Endothelial cell of umbilical vein (primary cell): ENCODE measurements around the gene ZNF138. TPM values are rescaled to one million over a fixed set of nuclear protein-coding genes. Genes with fewer than 3 reads are reported as not detected.

Experiments
- BruUV-seq: library from RNA; stranded (reverse); fragments of 400-500 nt; replicated peaks from 2 replicates; lab custom pipeline; 2021; lab: Mats Ljungman, UMichigan
- CTCF ChIA-PET: fragments of 300-600, 350-600 bp; sonication (Branson Sonifier 250); formaldehyde crosslinking; loops from one replicate; lab custom pipeline; 2021; ENCODE audit warnings: antibody characterized with exemption, inconsistent platforms; lab: Charles Lee
- POLR2A ChIA-PET: fragments of 300-600, 350-600 bp; sonication (Branson Sonifier 250); formaldehyde crosslinking; loops from one replicate; lab custom pipeline; 2021; ENCODE audit warnings: antibody characterized with exemption, inconsistent platforms; lab: Charles Lee
- DNase-seq: peaks from one replicate; pipeline ENCODE4 v3.0.0-alpha.2; 2011; ENCODE audit warnings: low read depth, low spot score
- FAIRE-seq: peaks from 2 replicates; lab custom pipeline; 2011; peaks lifted over from hg19 to GRCh38; lab: Jason Lieb, UNC
- H2AFZ ChIP-seq: 2 replicates; pipeline ENCODE4 v1.6.0; 2012; ENCODE audit warnings: low read depth, low read length, control low read depth, inconsistent platforms
- H3K27ac ChIP-seq: 2 replicates; pipeline ENCODE4 v1.5.1; 2011; ENCODE audit warnings: low read depth, mild to moderate bottlenecking, control low read depth, low read length, moderate library complexity; ENCODE audit not compliant: insufficient read depth
- H3K27me3 ChIP-seq, 2 experiments: 2 replicates each; pipeline versions ENCODE4 v1.6.0 to v1.6.1; 2011; ENCODE audit warnings: low read length in 2 of 2, mixed read lengths in 1 of 2; ENCODE audit not compliant: control insufficient read depth in 2 of 2, insufficient read depth in 2 of 2
- H3K36me3 ChIP-seq, 2 experiments: 2 replicates in 1 of 2; 3 replicates in 1 of 2; pipeline ENCODE4 v1.5.1; 2011; ENCODE audit warnings: low read length in 2 of 2, mild to moderate bottlenecking in 1 of 2, moderate library complexity in 1 of 2; ENCODE audit not compliant: control insufficient read depth in 2 of 2, insufficient read depth in 2 of 2; ENCODE audit errors: extremely low read depth in 1 of 2
- H3K4me1 ChIP-seq: 3 replicates; pipeline ENCODE4 v1.5.1; 2011; ENCODE audit warnings: mild to moderate bottlenecking, low read length; ENCODE audit not compliant: control insufficient read depth, insufficient read depth; ENCODE audit errors: extremely low read depth
- H3K4me2 ChIP-seq: 2 replicates; pipeline ENCODE4 v1.6.1; 2011; ENCODE audit warnings: low read length, control low read depth, mixed read lengths; ENCODE audit not compliant: insufficient read depth
- H3K4me3 ChIP-seq, 3 experiments: fragments of 200-600 bp in 1 of 3; sonication (generic), shearing (Covaris generic) in 1 of 3; replicated peaks in 1 of 3; 2 replicates each; pipeline ENCODE4 v1.5.1; 2011 to 2016; ENCODE audit warnings: control low read depth in 3 of 3, low read length in 3 of 3, mild to moderate bottlenecking in 2 of 3, inconsistent platforms in 1 of 3, low read depth in 1 of 3, moderate library complexity in 1 of 3; ENCODE audit not compliant: insufficient read depth in 1 of 3
- H3K79me2 ChIP-seq: 2 replicates; pipeline ENCODE4 v1.6.0; 2012; ENCODE audit warnings: low read length, inconsistent platforms; ENCODE audit not compliant: control insufficient read depth, insufficient read depth
- H3K9ac ChIP-seq: replicated peaks from 2 replicates; pipeline ENCODE3; 2011; ENCODE audit warnings: low read length, control low read depth; ENCODE audit not compliant: insufficient read depth; ENCODE audit errors: extremely low read depth
- H3K9me1 ChIP-seq: replicated peaks from 3 replicates; pipeline ENCODE4 v1.6.0; 2011; ENCODE audit warnings: mild to moderate bottlenecking, low read length; ENCODE audit not compliant: control insufficient read depth, insufficient read depth; ENCODE audit errors: extremely low read depth
- H3K9me3 ChIP-seq: replicated peaks from 2 replicates; pipeline ENCODE4 v1.5.1; 2012; ENCODE audit warnings: low read length, inconsistent platforms; ENCODE audit not compliant: control insufficient read depth, insufficient read depth
- H4K20me1 ChIP-seq: replicated peaks from 2 replicates; pipeline ENCODE3; 2011; ENCODE audit warnings: mild to moderate bottlenecking, low read length; ENCODE audit not compliant: control insufficient read depth, insufficient read depth; ENCODE audit errors: extremely low read depth
- CTCF ChIP-seq, 2 donors: IDR thresholded peaks; 1 replicate in 1 of 2; 2 replicates in 1 of 2; pipeline ENCODE4 v1.5.1; 2011; ENCODE audit warnings: low read length in 2 of 2, mild to moderate bottlenecking in 2 of 2, moderate library complexity in 2 of 2, control low read depth in 1 of 2, inconsistent platforms in 1 of 2, low read depth in 1 of 2; ENCODE audit not compliant: insufficient read depth in 1 of 2; ENCODE audit errors: extremely low read depth in 1 of 2
- EZH2 ChIP-seq: IDR thresholded peaks from 2 replicates; pipeline ENCODE4 v1.6.1; 2012; ENCODE audit warnings: borderline replicate concordance, low read depth, mild to moderate bottlenecking, moderate library complexity, low read length, inconsistent platforms; ENCODE audit not compliant: severe bottlenecking
- FOS ChIP-seq: IDR thresholded peaks from 2 replicates; pipeline ENCODE4 v1.6.1; 2011; ENCODE audit warnings: mild to moderate bottlenecking, low read length, moderate library complexity, borderline replicate concordance; ENCODE audit not compliant: insufficient read depth
- GATA2 ChIP-seq: IDR thresholded peaks from 2 replicates; pipeline ENCODE4 v1.7.0; 2011; ENCODE audit warnings: low read depth, mild to moderate bottlenecking, moderate library complexity, mixed read lengths, low read length; ENCODE audit not compliant: insufficient read length, insufficient read depth
- JUN ChIP-seq: IDR thresholded peaks from 2 replicates; pipeline ENCODE4 v1.6.1; 2011; ENCODE audit warnings: borderline replicate concordance, low read depth; ENCODE audit not compliant: insufficient read length, insufficient read depth
- MYC ChIP-seq: IDR thresholded peaks from one replicate; pipeline ENCODE4 v1.6.1; 2011; ENCODE audit warnings: mild to moderate bottlenecking, low read depth, low read length
- POLR2A ChIP-seq: IDR thresholded peaks from 2 replicates; pipeline ENCODE4 v1.6.1; 2012; ENCODE audit warnings: low read depth, mild to moderate bottlenecking, control low read depth, low read length
- POLR2AphosphoS5 ChIP-seq: IDR thresholded peaks from 2 replicates; pipeline ENCODE4 v1.6.1; 2012; ENCODE audit warnings: low read depth, mild to moderate bottlenecking, control low read depth, low read length, moderate library complexity; ENCODE audit not compliant: insufficient read depth
- dilution Hi-C: fragments of 300-500 bp; cut with MboI; formaldehyde crosslinking; loops from one replicate; pipeline ENCODE4 v1.15.0; 2019; ENCODE audit warnings: low sequenced_read_pairs; ENCODE audit not compliant: extremely low pct_ligation_motif_present
- intact Hi-C: fragments of 100-400 bp; cut with micrococcal nuclease; formaldehyde crosslinking; loops from one replicate; pipeline ENCODE4 v1.10.0; 2022
- polyA plus RNA-seq, 4 experiments: library from polyadenylated mRNA; depleted of rRNA in 3 of 4; stranded (reverse) in 3 of 4; unstranded in 1 of 4; fragments of >200 nt; gene quantifications; 2 replicates each; pipeline versions ENCODE4 v1.2.1 to v1.2.3, GENCODE V29; 2011 to 2012; ENCODE audit warnings: missing spikeins in 1 of 4
- total RNA-seq: library from RNA; stranded (reverse); gene quantifications from 2 replicates; pipeline ENCODE4 v1.2.3, GENCODE V29; 2021
- TF ChIP-seq, protein P1 (sequence below): IDR thresholded peaks from 2 replicates; pipeline ENCODE4 v1.6.1; 2011; ENCODE audit not compliant: insufficient read depth, insufficient read length

Gene ZNF138
- total and polyA plus RNA-seq, 2 donors (not counting 3 experiments of a cell fraction or from before 2014, with no cell fraction given) = 2.0 to 3.3 TPM

DNA sequence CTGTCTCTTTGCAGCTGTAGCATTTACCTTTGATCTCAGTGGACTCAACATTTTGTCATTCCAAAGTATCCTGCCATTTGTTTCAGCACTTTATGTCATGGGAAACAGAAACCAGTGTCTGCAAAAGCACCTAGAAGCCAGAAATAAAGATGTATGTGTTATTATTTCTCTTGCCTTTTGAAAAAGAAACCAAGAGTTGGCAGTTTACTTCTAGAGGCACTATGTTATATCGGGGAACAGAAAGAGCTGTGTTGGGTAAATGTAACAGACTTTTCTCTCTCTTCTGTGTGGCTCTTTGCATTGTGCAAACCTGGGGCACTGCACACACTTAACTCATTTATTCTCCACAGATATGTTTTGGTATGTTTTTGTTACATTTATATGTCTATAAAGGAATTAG lies 36.7 kb downstream of the ZNF138 start:
- no peak overlapping the region for H3K9ac ChIP-seq
- no peaks in the 10 kb centered on the region for H3K79me2 ChIP-seq
- ChIA-PET CTCF (no interaction called here), POLR2A (no interaction called here)
- no peaks in the 10 kb centered on the region for H4K20me1 ChIP-seq
- no peak overlapping the region for H3K27ac ChIP-seq
- no TSS peak for BruUV-seq
- TF ChIP-seq MYC (no peak), POLR2AphosphoS5 (no peak), POLR2A (no peak), FOS (no peak), GATA2 (no peak), EZH2 (no peak), CTCF (IDR thresholded peaks at IDR 0.05; ENCODE audit: extremely low read depth in 1 of 2, insufficient read depth in 1 of 2, low read depth in 1 of 2, low read length in 2 of 2) (no peak), JUN (no peak)
- TF ChIP-seq, protein P1, sequence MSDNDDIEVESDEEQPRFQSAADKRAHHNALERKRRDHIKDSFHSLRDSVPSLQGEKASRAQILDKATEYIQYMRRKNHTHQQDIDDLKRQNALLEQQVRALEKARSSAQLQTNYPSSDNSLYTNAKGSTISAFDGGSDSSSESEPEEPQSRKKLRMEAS = no peak
- dilution Hi-C loops = no loop called here
- no peaks in the 10 kb centered on the region for H3K9me1 ChIP-seq
- no peak overlapping the region for H2AFZ ChIP-seq
- no peak for FAIRE-seq
- H3K4me2 ChIP-seq = no peak overlapping the region
- no peak for DNase-seq
- H3K9me3 ChIP-seq = no peaks in the 10 kb centered on the region
- H3K36me3 ChIP-seq = no peaks in the 10 kb centered on the region
- no peaks in the 10 kb centered on the region for H3K27me3 ChIP-seq
- no peak overlapping the region for H3K4me3 ChIP-seq
- no peaks in the 10 kb centered on the region for H3K4me1 ChIP-seq
- intact Hi-C loops = no loop called here
